ENCODE results near the gene LITAFD. TPM values are rescaled to one million over a fixed set of nuclear protein-coding genes. Genes with fewer than 3 reads are reported as not detected.

The LITAFD gene
- total RNA-seq, 1 donor from 2014 or later = not detected

- Histone ChIP-seq H3K4me1 (ENCODE audit: control insufficient read depth in 3 of 3, insufficient read depth in 3 of 3, low read length in 3 of 3) (peaks cover 19 to 38% (median 34%) of the 10 kb centered on the region in 3 donors), H3K36me3 (ENCODE audit: control insufficient read depth in 3 of 3, insufficient read depth in 3 of 3, low read length in 3 of 3) (peaks cover 0 to 6% (median 3%) of the 10 kb centered on the region in 3 donors), H3K27me3 (ENCODE audit: control insufficient read depth in 3 of 3, insufficient read depth in 3 of 3, low read length in 3 of 3) (peaks cover 2 to 8% (median 7%) of the 10 kb centered on the region in 3 donors), H3K9me3 (ENCODE audit: control insufficient read depth in 3 of 3, low read length in 3 of 3) (no peaks in the 10 kb centered on the region), H3K27ac (ENCODE audit: low read depth, low read length) (no peak overlapping the region), H3K9ac (ENCODE audit: low read depth in 1 of 3, low read length in 3 of 3) (no peak overlapping the region), H3K4me3 (ENCODE audit: low read length in 3 of 3) (no peak overlapping the region)
Observed at GRCh38 chr16:8882725-8883377, 700 bp downstream of the LITAFD start.

- no peak overlapping the region for H3K27ac ChIP-seq (ENCODE audit: low read depth, low read length)
- H3K4me3 ChIP-seq (ENCODE audit: low read length in 3 of 3) = no peak overlapping the region
- no peaks in the 10 kb centered on the region for H3K9me3 ChIP-seq (ENCODE audit: control insufficient read depth in 3 of 3, low read length in 3 of 3)
- peaks cover 23 to 46% (median 40%) of the 10 kb centered on the region in 3 donors for H3K4me1 ChIP-seq (ENCODE audit: control insufficient read depth in 3 of 3, insufficient read depth in 3 of 3, low read length in 3 of 3)
- peaks cover 14 to 23% (median 14%) of the 10 kb centered on the region in 3 donors for H3K36me3 ChIP-seq (ENCODE audit: control insufficient read depth in 3 of 3, insufficient read depth in 3 of 3, low read length in 3 of 3)
- peak overlapping the region in 2 of 3 donors; percentile 17 to 32 for H3K9ac ChIP-seq (ENCODE audit: low read depth in 1 of 3, low read length in 3 of 3)
- H3K27me3 ChIP-seq (ENCODE audit: control insufficient read depth in 3 of 3, insufficient read depth in 3 of 3, low read length in 3 of 3) = peaks cover 2 to 7% (median 6%) of the 10 kb centered on the region in 3 donors
Observed at GRCh38 chr16:8885674-8886592, 3.8 kb downstream of the LITAFD start.

- Histone ChIP-seq H3K9me3 (ENCODE audit: control insufficient read depth in 3 of 3, low read length in 3 of 3) (no peaks in the 10 kb centered on the region), H3K36me3 (ENCODE audit: control insufficient read depth in 3 of 3, insufficient read depth in 3 of 3, low read length in 3 of 3) (peaks cover 21 to 32% (median 21%) of the 10 kb centered on the region in 3 donors), H3K27ac (ENCODE audit: low read depth, low read length) (no peak overlapping the region), H3K9ac (ENCODE audit: low read depth in 1 of 3, low read length in 3 of 3) (peak overlapping the region in 2 of 3 donors; percentile 8 to 32), H3K27me3 (ENCODE audit: control insufficient read depth in 3 of 3, insufficient read depth in 3 of 3, low read length in 3 of 3) (peaks cover 2 to 7% (median 6%) of the 10 kb centered on the region in 3 donors), H3K4me1 (ENCODE audit: control insufficient read depth in 3 of 3, insufficient read depth in 3 of 3, low read length in 3 of 3) (peaks cover 23 to 46% (median 40%) of the 10 kb centered on the region in 3 donors), H3K4me3 (ENCODE audit: low read length in 3 of 3) (no peak overlapping the region)
Observed at GRCh38 chr16:8886593-8887430, 4.7 kb downstream of the LITAFD start.

- Histone ChIP-seq H3K9ac (ENCODE audit: low read depth in 1 of 3, low read length in 3 of 3) (peak overlapping the region in 1 of 3 donors; percentile 16), H3K4me1 (ENCODE audit: control insufficient read depth in 3 of 3, insufficient read depth in 3 of 3, low read length in 3 of 3) (peaks cover 23 to 51% (median 40%) of the 10 kb centered on the region in 3 donors), H3K9me3 (ENCODE audit: control insufficient read depth in 3 of 3, low read length in 3 of 3) (no peaks in the 10 kb centered on the region), H3K27me3 (ENCODE audit: control insufficient read depth in 3 of 3, insufficient read depth in 3 of 3, low read length in 3 of 3) (peaks cover 2 to 6% (median 6%) of the 10 kb centered on the region in 3 donors), H3K27ac (ENCODE audit: low read depth, low read length) (no peak overlapping the region), H3K4me3 (ENCODE audit: low read length in 3 of 3) (no peak overlapping the region), H3K36me3 (ENCODE audit: control insufficient read depth in 3 of 3, insufficient read depth in 3 of 3, low read length in 3 of 3) (peaks cover 23 to 37% (median 24%) of the 10 kb centered on the region in 3 donors)
Observed at GRCh38 chr16:8887431-8887765, 5.2 kb downstream of the LITAFD start.

- H3K27me3 ChIP-seq (ENCODE audit: control insufficient read depth in 3 of 3, insufficient read depth in 3 of 3, low read length in 3 of 3) = peaks cover 0 to 6% (median 4%) of the 10 kb centered on the region in 3 donors
- peaks cover 23 to 37% (median 25%) of the 10 kb centered on the region in 3 donors for H3K36me3 ChIP-seq (ENCODE audit: control insufficient read depth in 3 of 3, insufficient read depth in 3 of 3, low read length in 3 of 3)
- no peak overlapping the region for H3K4me3 ChIP-seq (ENCODE audit: low read length in 3 of 3)
- H3K27ac ChIP-seq (ENCODE audit: low read depth, low read length) = no peak overlapping the region
- no peaks in the 10 kb centered on the region for H3K9me3 ChIP-seq (ENCODE audit: control insufficient read depth in 3 of 3, low read length in 3 of 3)
- peaks cover 23 to 51% (median 40%) of the 10 kb centered on the region in 3 donors for H3K4me1 ChIP-seq (ENCODE audit: control insufficient read depth in 3 of 3, insufficient read depth in 3 of 3, low read length in 3 of 3)
- peak overlapping the region in 1 of 3 donors; percentile 16 for H3K9ac ChIP-seq (ENCODE audit: low read depth in 1 of 3, low read length in 3 of 3)
Observed at GRCh38 chr16:8887952-8888560, 5.9 kb downstream of the LITAFD start.

GRCh38 chr16:8888951-8889892, 7.1 kb downstream of the LITAFD start:
- H3K4me3 ChIP-seq (ENCODE audit: low read length in 3 of 3) = no peak overlapping the region
- no peak overlapping the region for H3K9ac ChIP-seq (ENCODE audit: low read depth in 1 of 3, low read length in 3 of 3)
- H3K4me1 ChIP-seq (ENCODE audit: control insufficient read depth in 3 of 3, insufficient read depth in 3 of 3, low read length in 3 of 3) = peaks cover 23 to 48% (median 41%) of the 10 kb centered on the region in 3 donors
- H3K27ac ChIP-seq (ENCODE audit: low read depth, low read length) = no peak overlapping the region
- peaks cover 0 to 3% (median 0%) of the 10 kb centered on the region in 3 donors for H3K27me3 ChIP-seq (ENCODE audit: control insufficient read depth in 3 of 3, insufficient read depth in 3 of 3, low read length in 3 of 3)
- H3K36me3 ChIP-seq (ENCODE audit: control insufficient read depth in 3 of 3, insufficient read depth in 3 of 3, low read length in 3 of 3) = peaks cover 32 to 48% (median 36%) of the 10 kb centered on the region in 3 donors
- no peaks in the 10 kb centered on the region for H3K9me3 ChIP-seq (ENCODE audit: control insufficient read depth in 3 of 3, low read length in 3 of 3)

GRCh38 chr16:8889893-8890548, 7.9 kb downstream of the LITAFD start:
- H3K27me3 ChIP-seq (ENCODE audit: control insufficient read depth in 3 of 3, insufficient read depth in 3 of 3, low read length in 3 of 3) = peaks cover 0 to 3% (median 0%) of the 10 kb centered on the region in 3 donors
- no peak overlapping the region for H3K9ac ChIP-seq (ENCODE audit: low read depth in 1 of 3, low read length in 3 of 3)
- H3K9me3 ChIP-seq (ENCODE audit: control insufficient read depth in 3 of 3, low read length in 3 of 3) = no peaks in the 10 kb centered on the region
- peaks cover 39 to 56% (median 44%) of the 10 kb centered on the region in 3 donors for H3K36me3 ChIP-seq (ENCODE audit: control insufficient read depth in 3 of 3, insufficient read depth in 3 of 3, low read length in 3 of 3)
- no peak overlapping the region for H3K27ac ChIP-seq (ENCODE audit: low read depth, low read length)
- H3K4me1 ChIP-seq (ENCODE audit: control insufficient read depth in 3 of 3, insufficient read depth in 3 of 3, low read length in 3 of 3) = peaks cover 23 to 40% (median 33%) of the 10 kb centered on the region in 3 donors
- H3K4me3 ChIP-seq (ENCODE audit: low read length in 3 of 3) = no peak overlapping the region

- Histone ChIP-seq H3K27ac (ENCODE audit: low read depth, low read length) (no peak overlapping the region), H3K36me3 (ENCODE audit: control insufficient read depth in 3 of 3, insufficient read depth in 3 of 3, low read length in 3 of 3) (peaks cover 44 to 61% (median 49%) of the 10 kb centered on the region in 3 donors), H3K27me3 (ENCODE audit: control insufficient read depth in 3 of 3, insufficient read depth in 3 of 3, low read length in 3 of 3) (peaks cover 0 to 3% (median 0%) of the 10 kb centered on the region in 3 donors), H3K9me3 (ENCODE audit: control insufficient read depth in 3 of 3, low read length in 3 of 3) (no peaks in the 10 kb centered on the region), H3K9ac (ENCODE audit: low read depth in 1 of 3, low read length in 3 of 3) (no peak overlapping the region), H3K4me3 (ENCODE audit: low read length in 3 of 3) (no peak overlapping the region), H3K4me1 (ENCODE audit: control insufficient read depth in 3 of 3, insufficient read depth in 3 of 3, low read length in 3 of 3) (peaks cover 20 to 35% (median 28%) of the 10 kb centered on the region in 3 donors)
Observed at GRCh38 chr16:8890549-8890921, 8.4 kb downstream of the LITAFD start.
